ENCODE results near the gene GRIN2A.

GRIN2A gene

DNA sequence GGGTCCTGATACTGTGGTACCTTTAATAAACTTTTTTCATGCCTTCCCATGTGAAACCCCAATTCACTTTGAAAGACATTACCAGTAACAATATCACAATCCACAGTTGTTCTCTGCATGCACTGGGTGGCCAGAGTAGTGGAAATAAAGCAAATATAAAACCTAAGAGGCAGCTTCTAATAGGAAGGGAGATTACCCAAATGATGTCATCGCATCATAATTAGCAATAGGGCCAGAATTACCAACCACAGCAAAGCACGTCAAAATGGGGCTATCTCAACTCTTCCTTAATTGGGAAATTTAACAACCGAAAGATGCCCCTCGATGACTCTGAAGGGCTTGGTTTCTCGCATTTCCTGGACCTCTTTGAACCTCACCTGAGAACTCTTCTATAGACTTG, 224.8 kb downstream of the GRIN2A start:
- DNase-seq, result no peak

GRCh38 chr16:9957002-9957401, 225.2 kb downstream of the GRIN2A start:
- DNase-seq, result no peak

- no peak for DNase-seq
These were observed 226.6 kb downstream of the GRIN2A start for GRCh38 chr16:9955677-9956076.

- DNase-seq, result no peak
These were observed 228.2 kb downstream of the GRIN2A start for GRCh38 chr16:9953908-9954570.

GRCh38 chr16:9950658-9951057, 231.6 kb downstream of the GRIN2A start:
- DNase-seq, result no peak

DNA sequence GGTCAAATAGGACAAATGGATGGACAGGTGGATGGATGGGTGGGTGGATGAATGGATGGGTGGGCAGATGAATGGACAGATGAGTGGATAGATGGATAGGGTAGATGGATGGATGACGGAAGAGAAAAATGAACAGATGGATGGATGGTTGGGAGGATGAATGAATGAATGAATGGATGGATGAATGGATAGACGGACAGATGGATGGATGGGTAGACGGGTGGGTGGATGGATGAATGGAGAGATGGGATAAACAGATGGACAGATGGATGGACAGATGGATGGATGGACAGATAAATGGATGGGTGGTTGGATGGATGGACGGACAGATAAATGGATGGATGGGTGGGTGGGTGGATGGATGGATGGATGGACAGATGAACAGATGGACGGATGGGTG, 232.8 kb downstream of the GRIN2A start:
- DNase-seq, result no peak

- no peak for DNase-seq
These were observed 233.3 kb downstream of the GRIN2A start for GRCh38 chr16:9948933-9949332.

DNA sequence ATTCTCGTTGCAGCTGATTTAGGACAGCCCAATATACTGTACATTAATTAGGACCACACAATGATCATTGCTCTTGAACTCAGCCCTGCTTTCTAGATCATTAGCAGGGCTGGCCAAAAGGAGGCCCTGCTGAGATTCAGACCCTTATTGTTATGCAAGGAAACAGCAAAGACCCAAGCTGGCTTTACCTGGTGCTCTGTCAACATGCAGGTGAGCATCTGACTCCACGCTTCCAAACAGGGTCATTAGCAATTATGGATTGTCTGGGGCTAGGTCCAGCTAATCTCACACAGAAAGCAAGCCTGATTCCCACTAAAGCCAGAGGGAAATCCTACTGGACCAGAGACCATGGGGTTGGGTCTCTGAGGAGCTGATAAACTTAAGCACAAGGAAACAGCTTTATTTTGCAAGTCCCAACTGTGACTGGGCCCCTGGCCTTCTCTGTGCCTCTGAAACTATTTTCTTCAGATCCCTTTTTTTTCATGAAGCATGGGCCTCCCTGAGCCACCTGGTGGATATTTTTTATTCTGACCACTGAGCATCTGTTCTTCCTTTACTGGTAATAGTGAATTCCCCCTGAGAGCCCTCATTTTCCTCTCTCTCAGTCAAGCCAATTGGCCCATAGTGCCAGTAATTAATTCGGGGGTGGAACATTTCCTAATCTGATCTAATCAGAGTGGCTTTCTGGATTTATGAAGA, 236.1 kb downstream of the GRIN2A start:
- no peak for DNase-seq

DNA sequence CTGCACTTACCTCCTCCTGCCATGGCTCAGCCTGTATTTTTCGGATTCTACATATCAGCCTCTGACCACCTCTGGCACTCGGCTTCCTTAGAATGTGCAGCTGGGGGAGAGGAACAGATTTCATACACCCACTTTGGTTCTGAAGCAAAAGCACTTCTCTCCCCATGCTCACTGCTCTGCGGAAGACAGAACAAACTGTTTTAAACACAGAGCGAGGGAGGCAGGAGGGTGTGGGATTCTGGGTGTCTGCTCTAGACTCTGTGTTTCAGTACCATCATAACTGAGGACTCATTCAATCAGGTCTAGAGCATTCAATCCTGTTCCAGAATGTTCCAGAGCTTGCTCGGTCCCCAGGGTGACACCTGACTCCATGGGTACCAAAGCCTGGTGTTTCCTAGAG, 239.1 kb downstream of the GRIN2A start:
- DNase-seq, result no peak

GRCh38 chr16:9941245-9941644, 241.0 kb downstream of the GRIN2A start:
- DNase-seq, result no peak

GRCh38 chr16:9934723-9935508, 247.3 kb downstream of the GRIN2A start:
- DNase-seq, result no peak

- DNase-seq, result no peak
These were observed 249.1 kb downstream of the GRIN2A start for GRCh38 chr16:9932919-9933653.

GRCh38 chr16:9932000-9932399, 250.2 kb downstream of the GRIN2A start:
- DNase-seq, result no peak

- DNase-seq, result no peak
These were observed 252.4 kb downstream of the GRIN2A start for GRCh38 chr16:9929836-9930235.

DNA sequence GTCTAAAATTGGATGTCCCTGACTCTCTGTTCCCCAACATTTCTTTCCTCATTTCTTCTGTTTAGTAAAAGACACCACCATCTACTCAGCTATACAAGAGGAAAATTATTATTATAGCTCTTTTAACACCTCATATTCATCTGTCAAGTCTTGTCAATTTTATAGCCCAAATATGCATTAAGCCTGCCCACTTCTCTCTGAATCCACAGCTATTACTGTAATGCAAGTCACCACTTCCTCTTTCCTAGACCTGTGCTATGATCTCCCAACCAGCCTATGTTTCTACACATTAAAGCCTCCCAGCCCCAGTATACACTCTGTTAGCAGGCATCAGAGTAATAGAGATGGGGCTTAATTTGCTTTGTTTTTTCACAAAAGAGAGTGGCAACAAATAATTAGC, 252.9 kb downstream of the GRIN2A start:
- DNase-seq, result no peak

DNA sequence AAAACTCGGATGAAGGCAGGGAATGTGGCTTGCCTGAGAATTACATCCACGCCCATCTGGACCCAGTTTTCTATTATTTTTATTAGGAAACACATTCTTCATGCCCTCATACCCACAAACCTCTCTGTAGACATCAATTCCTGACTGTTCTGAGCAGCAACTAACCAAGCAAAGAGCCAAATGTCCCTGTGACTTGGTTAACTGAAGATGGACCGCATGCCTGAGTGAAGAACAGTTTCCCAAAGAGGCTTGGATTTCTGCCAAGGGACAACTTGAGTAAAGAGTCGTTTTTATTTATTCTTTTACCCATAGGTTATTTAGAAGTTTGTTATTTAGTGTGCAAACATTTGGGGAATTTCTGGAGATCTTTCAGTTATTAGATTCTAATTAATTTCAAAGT, 259.8 kb downstream of the GRIN2A start:
- DNase-seq, result no peak

- DNase-seq, result no peak
These were observed 260.2 kb downstream of the GRIN2A start for GRCh38 chr16:9921997-9922396.

- no peak for DNase-seq
These were observed 262.8 kb downstream of the GRIN2A start for GRCh38 chr16:9919460-9919859.

DNA sequence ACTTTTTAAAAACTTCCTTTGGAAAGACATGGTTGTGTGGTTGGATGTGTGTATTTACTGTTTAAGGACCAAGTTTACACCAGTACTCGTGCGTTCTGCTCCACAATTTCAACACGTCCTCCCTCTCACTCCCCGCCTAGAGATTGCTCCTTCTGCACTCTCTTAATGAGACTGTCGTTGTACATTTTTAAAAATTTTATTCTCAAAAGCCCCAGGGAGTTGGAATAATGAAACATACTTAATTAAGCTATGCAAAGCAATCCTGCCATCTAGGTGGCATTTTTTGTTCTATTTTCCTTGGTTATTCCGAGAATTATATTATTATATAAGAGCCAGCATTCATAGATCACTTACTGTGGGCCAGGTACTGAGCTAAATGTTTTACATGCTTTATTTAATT, 264.5 kb downstream of the GRIN2A start:
- no peak for DNase-seq

GRCh38 chr16:9913604-9914326, 268.5 kb downstream of the GRIN2A start:
- DNase-seq, result no peak

- DNase-seq, result no peak
These were observed 270.2 kb downstream of the GRIN2A start for GRCh38 chr16:9911989-9912388.

GRCh38 chr16:9911231-9911630, 271.0 kb downstream of the GRIN2A start:
- no peak for DNase-seq

All from activated naive CD4-positive, alpha-beta T cell (primary cell).